Suppressor macrophage (primary cell): Measurements from ENCODE around the gene PLK2.
A peak's percentile ranks its signal among the peaks of the same experiment; 100 is the strongest.

ENCODE experiments used
- DNase-seq, 4 experiments: peaks; one replicate each; pipeline ENCODE4 v3.0.0-alpha.2; 2020 to 2022

Gene PLK2

DNA sequence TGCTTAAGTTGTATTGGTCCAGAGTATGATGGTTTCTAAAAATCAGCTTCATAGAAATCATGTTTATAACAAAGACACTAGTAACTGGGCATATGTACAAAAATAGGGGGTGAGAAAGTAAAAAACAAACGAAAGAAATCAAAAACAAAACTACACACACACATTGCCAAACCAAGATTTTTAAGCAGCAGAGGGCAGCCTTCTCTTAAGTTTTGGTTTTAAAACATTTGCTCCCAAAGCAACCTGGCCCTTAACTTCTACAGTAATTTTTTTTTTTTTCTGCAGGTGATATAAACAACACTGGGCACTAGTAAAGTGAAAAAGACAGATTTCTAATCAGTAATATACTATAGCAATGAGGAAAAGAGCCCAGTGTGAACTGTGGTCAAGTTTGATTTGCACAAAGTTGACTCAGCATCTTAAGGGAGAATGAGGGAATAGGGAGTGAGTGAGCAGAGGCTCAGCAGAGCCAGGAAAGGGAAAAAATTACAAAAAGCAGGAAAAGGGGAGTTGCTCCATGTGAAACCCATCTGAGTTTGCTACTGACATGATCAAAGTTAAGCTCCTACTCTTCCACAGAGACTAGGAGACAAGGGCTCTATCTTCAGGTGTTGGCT lies 18.0 kb upstream of the PLK2 start:
- peak in 2 of 4 experiments; percentile 43 to 52 for DNase-seq

- DNase-seq: no peak
Measured at GRCh38 chr5:58475404-58475803, 15.5 kb upstream of the PLK2 start.

- DNase-seq: peak; percentile 14 to 67 (median 32)
Measured at GRCh38 chr5:58469896-58470295, 10.0 kb upstream of the PLK2 start.

DNA sequence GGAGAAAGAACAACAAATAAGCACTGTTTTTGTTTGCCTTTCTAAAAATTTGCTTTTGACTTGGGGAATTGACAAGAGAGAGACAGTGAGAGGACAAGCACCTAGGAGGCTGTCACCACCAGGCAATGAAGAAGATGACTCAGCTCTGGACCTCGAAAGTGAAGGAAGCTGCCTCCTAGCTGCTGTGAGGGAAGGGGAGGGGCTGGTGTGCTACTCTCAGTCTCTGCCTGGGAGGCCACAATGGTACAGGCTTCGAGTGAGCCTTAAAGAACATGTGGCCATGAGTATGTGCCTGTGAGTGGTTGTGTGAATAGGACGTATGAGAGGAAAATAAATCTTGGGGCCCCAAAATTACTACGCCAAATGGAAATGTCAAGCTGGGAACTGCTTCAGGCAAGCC lies 7.1 kb upstream of the PLK2 start:
- peak; percentile 33 to 69 (median 62) for DNase-seq

- peak; percentile 61 to 81 (median 76) for DNase-seq
Measured at GRCh38 chr5:58462623-58463230, 2.8 kb upstream of the PLK2 start.

- DNase-seq: peak; percentile 14 to 51 (median 41)
Measured at GRCh38 chr5:58462154-58462553, 2.3 kb upstream of the PLK2 start.

GRCh38 chr5:58460732-58461286 lies 923 bp upstream of the PLK2 start:
- DNase-seq: peak; percentile 93 to 97 (median 94)

DNA sequence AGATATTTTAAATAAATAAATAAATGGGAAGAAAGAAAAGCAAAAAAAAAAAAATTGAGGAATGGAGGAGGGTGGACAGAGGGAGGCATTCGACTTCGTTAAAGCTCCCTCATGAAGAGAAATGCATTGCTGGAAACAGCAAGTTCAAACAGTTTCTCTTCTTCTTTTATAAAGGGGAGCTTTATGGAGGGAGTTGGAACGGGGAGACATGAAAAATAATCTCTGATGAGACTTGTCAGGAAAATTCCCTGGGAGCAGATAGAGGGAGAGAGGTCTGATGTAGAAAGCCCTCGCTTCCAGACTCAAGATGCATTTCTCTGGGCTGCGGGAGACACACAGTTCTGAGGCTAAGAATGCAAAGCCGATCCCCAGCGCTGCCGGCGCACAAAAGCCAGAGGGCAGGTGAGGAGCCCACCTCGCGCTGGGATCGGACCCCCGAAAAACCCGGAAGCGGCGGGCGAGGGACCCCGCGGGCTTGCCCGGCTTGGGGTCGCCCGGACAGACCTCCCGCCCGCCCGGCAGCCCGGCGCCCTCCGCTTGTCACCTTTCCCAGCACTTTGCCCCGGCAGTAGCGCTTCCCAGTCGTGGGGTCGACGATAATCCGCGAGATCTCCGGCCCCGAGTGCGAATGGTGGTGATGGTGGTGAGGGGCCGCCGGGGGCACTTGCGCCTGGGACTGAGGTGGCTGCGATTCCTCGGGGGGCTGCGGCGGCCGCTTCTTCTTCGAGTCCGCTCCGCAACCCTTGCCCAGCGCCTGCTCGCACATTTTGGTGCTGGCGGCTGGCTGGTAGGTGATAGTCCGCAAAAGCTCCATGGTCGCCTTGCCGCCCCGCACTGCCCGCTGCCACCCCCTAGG lies 512 bp downstream of the PLK2 start:
- peak in 2 of 4 experiments; percentile 28 to 51 for DNase-seq

GRCh38 chr5:58458743-58459145 lies 1.1 kb downstream of the PLK2 start:
- DNase-seq: no peak

DNA sequence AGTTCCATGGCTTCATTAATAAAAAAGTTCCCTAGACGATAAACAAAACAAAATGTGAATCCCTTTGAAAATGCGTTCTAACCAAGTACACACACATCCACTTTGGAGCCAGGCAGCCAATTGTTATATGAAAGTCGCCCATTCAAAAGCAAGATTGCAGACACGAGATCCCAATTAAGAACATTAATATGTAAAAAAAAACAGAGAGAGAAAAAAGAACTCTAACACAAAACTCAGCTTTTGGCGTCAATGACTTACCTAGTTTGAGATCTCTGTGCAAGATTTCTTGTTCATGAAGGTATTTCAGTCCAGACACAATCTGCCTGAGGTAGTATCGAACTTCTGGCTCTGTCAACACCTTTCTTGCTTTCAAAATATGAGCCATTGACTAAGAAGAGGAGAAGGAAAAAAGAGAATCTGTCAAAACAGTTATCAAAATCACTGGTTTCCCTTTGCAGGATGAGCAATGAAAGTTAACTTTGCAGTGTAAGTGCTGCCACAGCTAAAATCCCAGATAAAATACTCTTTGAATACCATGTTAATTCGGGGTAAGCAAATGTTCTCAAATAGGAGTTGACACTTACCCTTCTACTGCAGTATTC lies 1.6 kb downstream of the PLK2 start:
- DNase-seq: no peak

DNA sequence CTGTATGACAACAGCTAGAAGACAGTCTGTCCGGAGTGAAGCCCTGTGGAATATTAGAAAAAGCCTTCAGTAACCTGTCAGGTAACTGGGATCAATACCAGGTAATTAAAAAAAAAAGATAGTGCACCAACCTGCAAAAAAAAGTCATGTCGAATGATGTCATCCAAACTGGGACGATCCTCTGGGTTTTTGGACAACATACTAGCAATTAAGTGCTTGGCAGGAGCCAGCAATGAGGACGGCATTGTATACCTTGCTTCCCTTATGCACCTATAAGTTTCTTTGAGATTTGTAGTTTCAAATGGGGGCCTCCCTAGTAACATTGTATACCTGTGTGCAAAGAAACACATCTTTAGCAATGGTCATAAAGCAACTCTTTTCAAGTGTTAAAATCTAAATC lies 2.8 kb downstream of the PLK2 start:
- no peak for DNase-seq

- no peak for DNase-seq
Measured at GRCh38 chr5:58456486-58456885, 3.4 kb downstream of the PLK2 start.

DNA sequence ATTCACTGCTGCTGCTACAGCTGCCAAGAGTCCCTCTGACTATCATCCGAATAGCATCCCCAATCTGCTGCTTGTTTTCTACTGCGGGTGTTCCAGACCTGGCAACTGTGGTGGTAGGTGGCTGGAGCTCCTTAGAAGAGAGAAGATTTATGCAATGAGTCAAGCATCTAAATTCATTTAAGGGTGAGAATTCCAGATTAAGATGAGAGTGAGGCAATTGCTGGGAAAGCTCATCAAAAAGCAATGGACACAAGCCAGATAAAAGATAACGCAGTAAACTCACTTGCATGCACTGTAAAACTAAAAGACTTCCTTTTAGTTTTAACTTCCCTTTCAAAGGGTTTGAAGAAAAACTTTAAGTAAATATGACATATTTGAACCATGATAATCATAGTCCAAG lies 3.9 kb downstream of the PLK2 start:
- no peak for DNase-seq

DNA sequence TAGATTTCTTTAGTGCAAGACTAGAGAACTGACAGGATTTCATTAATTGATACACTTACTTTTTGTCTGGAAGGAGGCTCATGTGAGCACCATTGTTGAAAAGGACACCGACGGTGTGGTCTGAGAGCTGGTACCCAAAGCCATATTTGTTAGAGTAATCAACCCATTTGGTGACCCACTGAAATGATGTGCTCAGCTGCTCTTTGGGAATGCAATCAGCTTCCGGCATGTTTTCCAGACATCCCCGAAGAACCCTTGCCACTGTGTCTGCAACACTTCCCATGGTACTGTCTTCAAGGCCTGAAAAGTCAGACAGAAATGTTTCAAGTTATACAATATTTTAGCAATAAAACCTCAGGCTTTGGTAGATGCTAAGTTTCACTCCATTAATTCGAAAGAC lies 4.4 kb downstream of the PLK2 start:
- no peak for DNase-seq

- no peak for DNase-seq
Measured at GRCh38 chr5:58455066-58455465, 4.8 kb downstream of the PLK2 start.

DNA sequence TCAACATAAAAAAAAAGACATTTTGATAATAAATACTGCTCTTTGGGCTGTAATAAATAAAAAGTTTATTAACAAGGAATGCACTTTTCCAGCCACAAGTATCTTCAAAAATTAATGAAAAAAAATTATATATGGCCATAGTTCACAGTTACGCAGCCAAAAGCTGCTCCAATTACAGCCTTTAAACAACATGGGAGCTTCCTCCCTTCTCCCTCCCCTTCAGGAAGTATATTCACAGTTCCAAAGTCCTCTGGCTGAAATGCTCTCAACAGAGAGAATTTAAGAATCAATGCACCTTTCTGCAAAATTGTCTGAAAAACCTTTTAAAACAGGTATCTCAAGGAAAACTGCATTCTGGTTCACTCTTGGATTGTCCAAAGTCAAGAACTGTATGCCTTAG lies 5.9 kb downstream of the PLK2 start:
- no peak for DNase-seq

GRCh38 chr5:58453306-58453705 lies 6.6 kb downstream of the PLK2 start:
- DNase-seq: no peak

DNA sequence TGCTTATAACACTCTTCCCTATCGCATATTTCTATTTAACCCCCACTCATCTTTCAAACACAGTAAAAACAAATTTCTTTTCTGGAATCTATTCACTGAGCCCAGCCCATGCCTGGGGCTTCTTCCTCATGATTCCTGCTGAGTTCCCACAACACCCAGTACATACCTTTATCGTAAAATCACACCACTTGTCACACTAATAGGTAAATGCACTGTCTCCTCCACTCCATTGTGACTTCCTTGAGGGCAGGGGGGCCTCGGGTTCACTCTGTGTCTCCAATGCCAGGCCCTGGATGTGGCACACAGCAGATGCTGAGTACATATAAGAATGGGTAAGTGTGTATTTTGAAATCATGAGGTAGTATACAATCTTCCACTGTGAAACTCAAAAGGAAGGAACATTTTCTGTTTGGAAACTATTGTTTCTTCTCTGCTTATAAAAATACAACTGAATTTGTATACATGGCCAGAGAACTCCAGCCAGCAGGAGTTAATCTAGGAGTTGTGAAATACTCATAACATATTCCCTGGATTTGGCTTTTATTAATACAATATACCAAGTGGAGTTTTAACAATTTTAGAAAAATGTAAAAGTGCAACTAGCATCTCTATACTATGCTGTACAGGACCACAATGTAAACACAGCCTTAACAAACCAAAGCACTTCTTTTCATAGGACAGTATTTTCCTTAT lies 7.2 kb downstream of the PLK2 start:
- DNase-seq: no peak

DNA sequence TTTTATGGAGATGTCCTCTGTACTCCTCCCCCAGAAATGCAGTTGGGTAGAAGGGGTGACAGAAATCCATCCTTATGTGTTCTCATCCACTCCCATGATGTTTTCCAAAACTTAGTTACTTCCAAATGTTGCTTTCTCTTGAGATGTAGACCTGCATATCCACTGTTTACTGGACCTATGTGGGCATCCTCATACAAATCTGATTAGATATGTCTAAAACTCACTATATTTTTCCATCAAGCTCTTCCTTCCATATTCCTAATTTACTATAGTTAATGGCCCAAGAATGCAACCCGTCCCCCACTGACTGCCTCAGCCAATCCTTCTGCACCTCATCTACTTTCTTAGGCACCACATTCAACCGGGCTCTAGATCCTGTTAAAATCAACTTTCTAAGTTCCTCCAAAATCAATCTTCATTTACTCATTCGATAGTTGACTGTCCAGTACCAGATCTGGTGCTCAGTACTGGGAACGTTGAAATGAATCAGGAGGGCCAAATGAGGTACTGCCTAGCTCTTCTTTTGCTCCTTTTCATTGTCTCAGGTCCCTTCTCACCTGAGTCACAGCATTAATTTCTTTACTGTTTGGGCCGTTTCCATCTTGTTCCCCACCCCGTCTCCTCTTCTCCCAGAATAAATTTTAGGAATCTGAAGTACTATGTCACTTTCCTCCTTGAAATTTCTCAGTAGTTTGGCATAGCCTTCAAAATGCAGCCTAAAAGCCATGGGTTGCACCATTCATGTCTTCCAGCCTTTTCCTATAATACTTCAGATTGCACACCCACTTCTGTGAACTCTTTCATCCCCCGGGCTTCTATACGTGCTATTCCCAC lies 7.9 kb downstream of the PLK2 start:
- no peak for DNase-seq

DNA sequence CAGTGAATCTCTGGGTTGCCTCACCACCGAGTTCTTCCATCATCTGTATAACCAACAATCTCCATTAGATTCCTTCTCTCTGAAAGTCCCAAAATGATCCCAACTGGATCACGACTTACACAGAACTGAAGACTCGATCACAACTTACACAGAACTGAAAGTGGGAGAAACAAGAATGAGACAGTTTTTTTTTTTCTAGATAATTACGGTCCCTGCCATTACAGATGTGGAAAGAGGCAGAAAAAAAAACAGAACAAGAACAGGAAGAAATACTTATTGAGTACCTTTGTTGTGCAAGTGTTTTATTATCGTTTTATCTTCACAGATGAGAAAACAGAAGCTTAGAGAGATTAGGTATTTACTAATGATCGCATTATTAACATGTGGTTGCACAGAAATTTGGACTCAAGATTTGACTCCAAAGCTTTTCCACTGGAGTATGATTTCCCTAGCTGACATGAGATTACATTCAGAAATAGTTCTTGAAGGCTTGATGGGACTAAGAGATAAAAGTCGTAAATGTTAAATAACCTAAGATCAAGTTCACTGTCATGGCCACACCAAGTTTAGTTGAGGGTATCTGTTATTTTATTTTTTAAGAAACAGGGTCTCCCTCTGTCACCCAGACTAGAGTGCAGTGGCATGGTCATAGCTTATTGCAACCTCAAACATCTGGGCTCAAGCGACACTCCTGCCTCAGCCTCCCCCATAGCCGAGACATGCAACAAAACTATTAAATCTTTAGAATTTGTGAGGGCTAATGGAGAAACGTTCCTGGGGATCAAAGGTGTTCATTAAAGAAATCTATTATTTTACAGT lies 8.9 kb downstream of the PLK2 start:
- DNase-seq: peak in 1 of 4 experiments; percentile 6
